WTC11 (cell line): ENCODE data around the gene MBOAT1. TPM values are rescaled to one million over a fixed set of nuclear protein-coding genes. Genes with fewer than 3 reads are reported as not detected.

Experiments used
- ATAC-seq: fragments of 200-7000 bp; cut with Tn5 transposase; 2 replicates; pipeline ENCODE4 v1.10.0; 2021; ENCODE audit warnings: mild to moderate bottlenecking, moderate library complexity
- CTCF ChIA-PET: fragments of 300-600 bp; sonication (Branson Sonifier 250); formaldehyde crosslinking; loops from one replicate; lab custom pipeline; 2021; ENCODE audit warnings: antibody characterized with exemption; lab: Charles Lee
- POLR2A ChIA-PET: fragments of 350-600 bp; sonication (Branson Sonifier 250); formaldehyde crosslinking; loops from one replicate; lab custom pipeline; 2021; ENCODE audit warnings: antibody characterized with exemption; lab: Charles Lee
- DNase-seq: peaks from one replicate; pipeline ENCODE4 v3.0.0; 2021; ENCODE audit warnings: low spot score
- H3K27ac Mint-ChIP-seq: 2 replicates; pipeline ENCODE4 v1.8.0; 2021; ENCODE audit warnings: mixed read lengths
- H3K27me3 Mint-ChIP-seq: 2 replicates; pipeline ENCODE4 v1.8.0; 2021; ENCODE audit warnings: low read depth, mild to moderate bottlenecking, moderate library complexity, mixed read lengths
- H3K36me3 Mint-ChIP-seq: 2 replicates; pipeline ENCODE4 v1.8.0; 2021; ENCODE audit warnings: mixed read lengths
- H3K4me1 Mint-ChIP-seq: 2 replicates; pipeline ENCODE4 v1.8.0; 2022; ENCODE audit warnings: mixed read lengths
- H3K4me3 Mint-ChIP-seq: 2 replicates; pipeline ENCODE4 v1.8.0; 2021; ENCODE audit warnings: mild to moderate bottlenecking, moderate library complexity, mixed read lengths
- H3K9me3 Mint-ChIP-seq: 2 replicates; pipeline ENCODE4 v1.8.0; 2021; ENCODE audit warnings: mixed read lengths
- ETV6 ChIP-seq: sonication (generic); formaldehyde crosslinking; IDR thresholded peaks from 2 replicates; pipeline ENCODE4 v1.8.1; 2022; ENCODE audit warnings: mild to moderate bottlenecking, missing genetic modification reagents
- FOXK1 ChIP-seq: sonication (generic); formaldehyde crosslinking; IDR thresholded peaks from 2 replicates; pipeline ENCODE4 v1.8.0; 2022; ENCODE audit warnings: mild to moderate bottlenecking, moderate library complexity, missing genetic modification reagents
- JAZF1 ChIP-seq: fragments of 250-450 bp; sonication (Bioruptor Pico); IDR thresholded peaks from 2 replicates; pipeline ENCODE4 v1.9.0; 2021; ENCODE audit warnings: moderate library complexity, mild to moderate bottlenecking, inconsistent platforms
- OVOL2 ChIP-seq: fragments of 250-450 bp; sonication (Bioruptor Pico); IDR thresholded peaks from 2 replicates; pipeline ENCODE4 v1.9.0; 2021; ENCODE audit warnings: mild to moderate bottlenecking, borderline replicate concordance
- PRRX2 ChIP-seq: fragments of 250-450 bp; sonication (Bioruptor Pico); IDR thresholded peaks from 2 replicates; pipeline ENCODE4 v1.8.0; 2021; ENCODE audit warnings: mild to moderate bottlenecking
- SP1 ChIP-seq: sonication (generic); formaldehyde crosslinking; conservative IDR thresholded peaks from 2 replicates; pipeline ENCODE4 v1.8.1; 2022; ENCODE audit warnings: missing genetic modification reagents
- USF1 ChIP-seq: sonication (generic); formaldehyde crosslinking; IDR thresholded peaks from 2 replicates; pipeline ENCODE4 v1.8.0; 2022; ENCODE audit warnings: mild to moderate bottlenecking, missing genetic modification reagents
- ZBTB21 ChIP-seq: sonication (generic); formaldehyde crosslinking; IDR thresholded peaks from 2 replicates; pipeline ENCODE4 v1.8.1; 2023; ENCODE audit warnings: mild to moderate bottlenecking, missing genetic modification reagents, borderline replicate concordance
- ZNF121 ChIP-seq: sonication (generic); formaldehyde crosslinking; IDR thresholded peaks from 2 replicates; pipeline ENCODE4 v1.8.0; 2023; ENCODE audit warnings: missing genetic modification reagents
- ZNF219 ChIP-seq: sonication (generic); formaldehyde crosslinking; IDR thresholded peaks from 2 replicates; pipeline ENCODE4 v1.8.0; 2023; ENCODE audit warnings: missing genetic modification reagents, mild to moderate bottlenecking, borderline replicate concordance
- ZNF423 ChIP-seq: fragments of 250-450 bp; sonication (Bioruptor Pico); IDR thresholded peaks from 2 replicates; pipeline ENCODE4 v2.1.2; 2022; ENCODE audit warnings: mild to moderate bottlenecking, moderate library complexity
- total RNA-seq: library from RNA; stranded (reverse); gene quantifications from 3 replicates; pipeline ENCODE4 v1.2.3, GENCODE V29; 2021
- TF ChIP-seq, protein P1 (sequence below): sonication (generic); formaldehyde crosslinking; IDR thresholded peaks from 2 replicates; pipeline ENCODE4 v1.8.1; 2023; ENCODE audit warnings: mild to moderate bottlenecking, missing genetic modification reagents, borderline replicate concordance
- TF ChIP-seq, protein P2 (sequence below): sonication (generic); formaldehyde crosslinking; IDR thresholded peaks from 2 replicates; pipeline ENCODE4 v1.8.0; 2023; ENCODE audit warnings: missing genetic modification reagents
- TF ChIP-seq, protein P3 (sequence below): sonication (generic); formaldehyde crosslinking; IDR thresholded peaks from 2 replicates; pipeline ENCODE4 v1.8.0; 2023; ENCODE audit warnings: missing genetic modification reagents, mild to moderate bottlenecking, borderline replicate concordance
- TF ChIP-seq, protein P4 (sequence below): sonication (generic); formaldehyde crosslinking; IDR thresholded peaks from 2 replicates; pipeline ENCODE4 v1.8.1; 2023; ENCODE audit warnings: mild to moderate bottlenecking, missing genetic modification reagents, moderate library complexity
- TF ChIP-seq, protein P5 (sequence below): sonication (generic); formaldehyde crosslinking; IDR thresholded peaks from 2 replicates; pipeline ENCODE4 v1.8.1; 2022; ENCODE audit warnings: low read depth, missing genetic modification reagents, borderline replicate concordance
- TF ChIP-seq, protein P6 (sequence below): sonication (generic); formaldehyde crosslinking; IDR thresholded peaks from 2 replicates; pipeline ENCODE4 v1.8.0; 2022; ENCODE audit warnings: missing genetic modification reagents

The MBOAT1 gene
- total RNA-seq, 1 experiment from 2014 or later: 22.9 TPM

DNA sequence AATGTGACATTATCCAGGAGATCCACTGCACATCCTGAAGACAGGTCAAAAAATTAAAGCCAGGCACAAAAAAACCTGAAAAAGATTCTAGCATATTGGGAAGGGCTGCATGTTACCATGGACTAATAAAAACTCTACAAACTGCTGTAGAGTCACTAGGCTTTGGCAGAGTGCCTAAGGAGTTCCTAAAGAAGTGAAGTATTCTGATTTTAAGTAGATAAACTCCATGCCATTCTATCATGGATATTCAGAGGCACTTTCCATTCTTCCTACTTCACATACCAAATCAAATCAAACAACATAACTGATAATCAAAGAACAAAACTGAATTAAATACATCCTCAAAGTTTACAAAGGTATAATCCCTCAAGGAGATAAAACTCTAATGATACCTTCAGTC lies 3.0 kb upstream of the MBOAT1 start (continued):
- TF ChIP-seq, protein P1, sequence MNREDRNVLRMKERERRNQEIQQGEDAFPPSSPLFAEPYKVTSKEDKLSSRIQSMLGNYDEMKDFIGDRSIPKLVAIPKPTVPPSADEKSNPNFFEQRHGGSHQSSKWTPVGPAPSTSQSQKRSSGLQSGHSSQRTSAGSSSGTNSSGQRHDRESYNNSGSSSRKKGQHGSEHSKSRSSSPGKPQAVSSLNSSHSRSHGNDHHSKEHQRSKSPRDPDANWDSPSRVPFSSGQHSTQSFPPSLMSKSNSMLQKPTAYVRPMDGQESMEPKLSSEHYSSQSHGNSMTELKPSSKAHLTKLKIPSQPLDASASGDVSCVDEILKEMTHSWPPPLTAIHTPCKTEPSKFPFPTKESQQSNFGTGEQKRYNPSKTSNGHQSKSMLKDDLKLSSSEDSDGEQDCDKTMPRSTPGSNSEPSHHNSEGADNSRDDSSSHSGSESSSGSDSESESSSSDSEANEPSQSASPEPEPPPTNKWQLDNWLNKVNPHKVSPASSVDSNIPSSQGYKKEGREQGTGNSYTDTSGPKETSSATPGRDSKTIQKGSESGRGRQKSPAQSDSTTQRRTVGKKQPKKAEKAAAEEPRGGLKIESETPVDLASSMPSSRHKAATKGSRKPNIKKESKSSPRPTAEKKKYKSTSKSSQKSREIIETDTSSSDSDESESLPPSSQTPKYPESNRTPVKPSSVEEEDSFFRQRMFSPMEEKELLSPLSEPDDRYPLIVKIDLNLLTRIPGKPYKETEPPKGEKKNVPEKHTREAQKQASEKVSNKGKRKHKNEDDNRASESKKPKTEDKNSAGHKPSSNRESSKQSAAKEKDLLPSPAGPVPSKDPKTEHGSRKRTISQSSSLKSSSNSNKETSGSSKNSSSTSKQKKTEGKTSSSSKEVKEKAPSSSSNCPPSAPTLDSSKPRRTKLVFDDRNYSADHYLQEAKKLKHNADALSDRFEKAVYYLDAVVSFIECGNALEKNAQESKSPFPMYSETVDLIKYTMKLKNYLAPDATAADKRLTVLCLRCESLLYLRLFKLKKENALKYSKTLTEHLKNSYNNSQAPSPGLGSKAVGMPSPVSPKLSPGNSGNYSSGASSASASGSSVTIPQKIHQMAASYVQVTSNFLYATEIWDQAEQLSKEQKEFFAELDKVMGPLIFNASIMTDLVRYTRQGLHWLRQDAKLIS (CRISPR knock-in tag): no peak
- TF ChIP-seq JAZF1 (CRISPR knock-in tag): no peak
- TF ChIP-seq SP1 (CRISPR knock-in tag): no peak

GRCh38 chr6:20213271-20213798 lies 1.1 kb upstream of the MBOAT1 start:
- no peak for DNase-seq
- CTCF ChIA-PET: interaction anchor here (0.6 to 3.6 kb wide), 6 partner anchors 10 to 1468 kb away, joined by 3 to 18 read pairs (median 4); no protein-coding TSS in a partner anchor
- Mint-ChIP-seq H3K4me3 (peak overlapping the region; percentile 78), H3K9me3 (no peaks in the 10 kb centered on the region), H3K27me3 (no peaks in the 10 kb centered on the region; the same call in 1 of the 2 replicates), H3K27ac (peak overlapping the region; percentile 93), H3K4me1 (peaks cover 25% of the 10 kb centered on the region), H3K36me3 (no peaks in the 10 kb centered on the region)
- no peak for ATAC-seq
- POLR2A ChIA-PET: interaction anchor here (0.7 to 1.9 kb wide), 3 partner anchors 9 to 189 kb away, joined by 3 to 6 read pairs (median 6); no protein-coding TSS in a partner anchor
- TF ChIP-seq, protein P2, sequence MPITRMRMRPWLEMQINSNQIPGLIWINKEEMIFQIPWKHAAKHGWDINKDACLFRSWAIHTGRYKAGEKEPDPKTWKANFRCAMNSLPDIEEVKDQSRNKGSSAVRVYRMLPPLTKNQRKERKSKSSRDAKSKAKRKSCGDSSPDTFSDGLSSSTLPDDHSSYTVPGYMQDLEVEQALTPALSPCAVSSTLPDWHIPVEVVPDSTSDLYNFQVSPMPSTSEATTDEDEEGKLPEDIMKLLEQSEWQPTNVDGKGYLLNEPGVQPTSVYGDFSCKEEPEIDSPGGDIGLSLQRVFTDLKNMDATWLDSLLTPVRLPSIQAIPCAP (CRISPR knock-in tag): no peak
- TF ChIP-seq ZNF121 (CRISPR knock-in tag): no peak
- TF ChIP-seq, protein P3, sequence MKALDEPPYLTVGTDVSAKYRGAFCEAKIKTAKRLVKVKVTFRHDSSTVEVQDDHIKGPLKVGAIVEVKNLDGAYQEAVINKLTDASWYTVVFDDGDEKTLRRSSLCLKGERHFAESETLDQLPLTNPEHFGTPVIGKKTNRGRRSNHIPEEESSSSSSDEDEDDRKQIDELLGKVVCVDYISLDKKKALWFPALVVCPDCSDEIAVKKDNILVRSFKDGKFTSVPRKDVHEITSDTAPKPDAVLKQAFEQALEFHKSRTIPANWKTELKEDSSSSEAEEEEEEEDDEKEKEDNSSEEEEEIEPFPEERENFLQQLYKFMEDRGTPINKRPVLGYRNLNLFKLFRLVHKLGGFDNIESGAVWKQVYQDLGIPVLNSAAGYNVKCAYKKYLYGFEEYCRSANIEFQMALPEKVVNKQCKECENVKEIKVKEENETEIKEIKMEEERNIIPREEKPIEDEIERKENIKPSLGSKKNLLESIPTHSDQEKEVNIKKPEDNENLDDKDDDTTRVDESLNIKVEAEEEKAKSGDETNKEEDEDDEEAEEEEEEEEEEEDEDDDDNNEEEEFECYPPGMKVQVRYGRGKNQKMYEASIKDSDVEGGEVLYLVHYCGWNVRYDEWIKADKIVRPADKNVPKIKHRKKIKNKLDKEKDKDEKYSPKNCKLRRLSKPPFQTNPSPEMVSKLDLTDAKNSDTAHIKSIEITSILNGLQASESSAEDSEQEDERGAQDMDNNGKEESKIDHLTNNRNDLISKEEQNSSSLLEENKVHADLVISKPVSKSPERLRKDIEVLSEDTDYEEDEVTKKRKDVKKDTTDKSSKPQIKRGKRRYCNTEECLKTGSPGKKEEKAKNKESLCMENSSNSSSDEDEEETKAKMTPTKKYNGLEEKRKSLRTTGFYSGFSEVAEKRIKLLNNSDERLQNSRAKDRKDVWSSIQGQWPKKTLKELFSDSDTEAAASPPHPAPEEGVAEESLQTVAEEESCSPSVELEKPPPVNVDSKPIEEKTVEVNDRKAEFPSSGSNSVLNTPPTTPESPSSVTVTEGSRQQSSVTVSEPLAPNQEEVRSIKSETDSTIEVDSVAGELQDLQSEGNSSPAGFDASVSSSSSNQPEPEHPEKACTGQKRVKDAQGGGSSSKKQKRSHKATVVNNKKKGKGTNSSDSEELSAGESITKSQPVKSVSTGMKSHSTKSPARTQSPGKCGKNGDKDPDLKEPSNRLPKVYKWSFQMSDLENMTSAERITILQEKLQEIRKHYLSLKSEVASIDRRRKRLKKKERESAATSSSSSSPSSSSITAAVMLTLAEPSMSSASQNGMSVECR (CRISPR knock-in tag): no peak
- TF ChIP-seq ZNF219 (CRISPR knock-in tag): no peak
- TF ChIP-seq USF1 (CRISPR knock-in tag): no peak
- TF ChIP-seq, protein P4, sequence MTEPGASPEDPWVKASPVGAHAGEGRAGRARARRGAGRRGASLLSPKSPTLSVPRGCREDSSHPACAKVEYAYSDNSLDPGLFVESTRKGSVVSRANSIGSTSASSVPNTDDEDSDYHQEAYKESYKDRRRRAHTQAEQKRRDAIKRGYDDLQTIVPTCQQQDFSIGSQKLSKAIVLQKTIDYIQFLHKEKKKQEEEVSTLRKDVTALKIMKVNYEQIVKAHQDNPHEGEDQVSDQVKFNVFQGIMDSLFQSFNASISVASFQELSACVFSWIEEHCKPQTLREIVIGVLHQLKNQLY (CRISPR knock-in tag): no peak
- no peak for TF ChIP-seq ZNF423 (CRISPR knock-in tag)
- TF ChIP-seq PRRX2 (CRISPR knock-in tag): no peak
- no peak for TF ChIP-seq ETV6
- no peak for TF ChIP-seq OVOL2 (CRISPR knock-in tag)
- no peak for TF ChIP-seq FOXK1
- TF ChIP-seq, protein P5, sequence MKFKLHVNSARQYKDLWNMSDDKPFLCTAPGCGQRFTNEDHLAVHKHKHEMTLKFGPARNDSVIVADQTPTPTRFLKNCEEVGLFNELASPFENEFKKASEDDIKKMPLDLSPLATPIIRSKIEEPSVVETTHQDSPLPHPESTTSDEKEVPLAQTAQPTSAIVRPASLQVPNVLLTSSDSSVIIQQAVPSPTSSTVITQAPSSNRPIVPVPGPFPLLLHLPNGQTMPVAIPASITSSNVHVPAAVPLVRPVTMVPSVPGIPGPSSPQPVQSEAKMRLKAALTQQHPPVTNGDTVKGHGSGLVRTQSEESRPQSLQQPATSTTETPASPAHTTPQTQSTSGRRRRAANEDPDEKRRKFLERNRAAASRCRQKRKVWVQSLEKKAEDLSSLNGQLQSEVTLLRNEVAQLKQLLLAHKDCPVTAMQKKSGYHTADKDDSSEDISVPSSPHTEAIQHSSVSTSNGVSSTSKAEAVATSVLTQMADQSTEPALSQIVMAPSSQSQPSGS: no peak
- TF ChIP-seq, protein P6, sequence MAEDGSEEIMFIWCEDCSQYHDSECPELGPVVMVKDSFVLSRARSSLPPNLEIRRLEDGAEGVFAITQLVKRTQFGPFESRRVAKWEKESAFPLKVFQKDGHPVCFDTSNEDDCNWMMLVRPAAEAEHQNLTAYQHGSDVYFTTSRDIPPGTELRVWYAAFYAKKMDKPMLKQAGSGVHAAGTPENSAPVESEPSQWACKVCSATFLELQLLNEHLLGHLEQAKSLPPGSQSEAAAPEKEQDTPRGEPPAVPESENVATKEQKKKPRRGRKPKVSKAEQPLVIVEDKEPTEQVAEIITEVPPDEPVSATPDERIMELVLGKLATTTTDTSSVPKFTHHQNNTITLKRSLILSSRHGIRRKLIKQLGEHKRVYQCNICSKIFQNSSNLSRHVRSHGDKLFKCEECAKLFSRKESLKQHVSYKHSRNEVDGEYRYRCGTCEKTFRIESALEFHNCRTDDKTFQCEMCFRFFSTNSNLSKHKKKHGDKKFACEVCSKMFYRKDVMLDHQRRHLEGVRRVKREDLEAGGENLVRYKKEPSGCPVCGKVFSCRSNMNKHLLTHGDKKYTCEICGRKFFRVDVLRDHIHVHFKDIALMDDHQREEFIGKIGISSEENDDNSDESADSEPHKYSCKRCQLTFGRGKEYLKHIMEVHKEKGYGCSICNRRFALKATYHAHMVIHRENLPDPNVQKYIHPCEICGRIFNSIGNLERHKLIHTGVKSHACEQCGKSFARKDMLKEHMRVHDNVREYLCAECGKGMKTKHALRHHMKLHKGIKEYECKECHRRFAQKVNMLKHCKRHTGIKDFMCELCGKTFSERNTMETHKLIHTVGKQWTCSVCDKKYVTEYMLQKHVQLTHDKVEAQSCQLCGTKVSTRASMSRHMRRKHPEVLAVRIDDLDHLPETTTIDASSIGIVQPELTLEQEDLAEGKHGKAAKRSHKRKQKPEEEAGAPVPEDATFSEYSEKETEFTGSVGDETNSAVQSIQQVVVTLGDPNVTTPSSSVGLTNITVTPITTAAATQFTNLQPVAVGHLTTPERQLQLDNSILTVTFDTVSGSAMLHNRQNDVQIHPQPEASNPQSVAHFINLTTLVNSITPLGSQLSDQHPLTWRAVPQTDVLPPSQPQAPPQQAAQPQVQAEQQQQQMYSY: no peak
- TF ChIP-seq ZBTB21 (CRISPR knock-in tag): no peak
